ENCODE results near the gene RYR2.

RYR2 gene

DNA sequence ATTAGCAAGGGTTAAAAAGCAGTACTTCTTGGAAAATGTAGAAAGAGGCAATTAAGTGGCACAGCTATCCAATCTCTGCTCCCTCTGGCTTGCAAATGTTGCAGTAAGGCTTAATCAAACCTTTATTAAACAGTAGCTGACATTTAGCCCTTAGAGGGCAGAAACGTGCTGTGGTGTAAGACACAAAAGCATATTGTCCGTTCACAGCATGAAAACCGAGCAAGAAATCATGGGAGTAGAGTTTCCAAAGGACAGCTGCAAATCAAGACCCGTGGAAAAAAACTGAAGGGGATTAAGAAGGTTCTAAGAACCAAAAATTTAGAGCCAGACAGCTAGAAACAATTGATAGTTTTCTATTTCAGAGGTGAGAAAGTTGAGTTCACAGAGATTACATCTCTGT lies 835.6 kb downstream of the RYR2 start:
- no peak for FAIRE-seq

DNA sequence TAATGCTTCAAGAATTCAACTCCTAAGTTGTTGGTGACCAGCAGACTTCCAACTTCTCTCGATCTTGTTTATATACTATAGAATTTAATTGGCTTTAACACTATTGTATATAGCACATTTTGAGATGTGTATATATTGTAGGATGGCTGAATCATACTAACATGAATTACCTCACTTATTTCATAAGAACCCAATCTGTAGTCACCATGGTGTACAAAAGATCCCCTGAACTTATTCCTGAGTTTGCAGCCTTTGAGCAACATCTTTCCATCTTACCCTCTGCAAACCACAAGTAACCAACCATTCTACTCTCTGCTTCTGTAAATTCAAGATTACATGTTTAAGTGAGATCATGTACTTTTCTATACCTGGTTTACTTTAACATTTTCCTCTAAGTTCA lies 836.4 kb downstream of the RYR2 start:
- no peak for FAIRE-seq

DNA sequence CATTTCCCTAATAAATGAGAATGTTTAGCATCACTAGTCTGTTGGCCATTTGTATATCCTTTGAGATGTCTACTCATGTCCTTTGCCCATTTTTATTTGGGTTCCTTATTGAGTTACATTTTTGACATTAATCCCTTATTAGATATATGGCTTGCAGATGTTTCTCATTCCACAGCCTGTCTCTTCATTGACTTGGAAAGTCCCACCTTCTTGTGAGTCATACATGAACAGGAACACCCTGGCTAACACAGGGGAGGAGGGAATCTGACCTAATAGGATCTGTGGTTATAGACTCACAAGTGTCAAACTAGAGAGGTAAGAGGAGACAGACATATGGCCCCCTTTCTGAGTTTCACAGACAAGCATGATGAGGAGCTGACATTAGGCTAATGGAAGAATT lies 837.2 kb downstream of the RYR2 start:
- FAIRE-seq = no peak

Measured in A204.1 (cell line).